Gastrocnemius medialis (tissue), 4 donors: ENCODE results near the gene SHC3. TPM values are rescaled to one million over a fixed set of nuclear protein-coding genes. Genes with fewer than 3 reads are reported as not detected.

Source experiments
- ATAC-seq, 2 donors: fragments of 150-250 bp; one replicate each; pipeline ENCODE4 v1.9.1; 2016
- DNase-seq, 2 donors: peaks; one replicate each; pipeline ENCODE4 v3.0.0-alpha.2; 2019
- H3K27ac ChIP-seq, 4 donors: fragments of 200-600 bp; sonication (generic); 1 replicate in 1 of 4; 2 replicates in 3 of 4; pipeline ENCODE4 v1.5.1; 2016 to 2018; ENCODE audit warnings: mild to moderate bottlenecking in 2 of 4, moderate library complexity in 1 of 4
- H3K27me3 ChIP-seq, 3 donors: fragments of 200-600 bp; sonication (generic) in 2 of 3; 1 replicate in 1 of 3; 2 replicates in 2 of 3; pipeline versions ENCODE4 v1.5.1 to v1.6.0; 2016 to 2019; ENCODE audit warnings: mild to moderate bottlenecking in 1 of 3, moderate library complexity in 1 of 3
- H3K36me3 ChIP-seq, 2 donors: fragments of 200-600 bp; sonication (generic) in 1 of 2; one replicate each; pipeline ENCODE4 v1.5.1; 2017 to 2018
- H3K4me1 ChIP-seq, 2 donors: fragments of 200-600 bp; sonication (generic) in 1 of 2; one replicate each; pipeline ENCODE4 v1.5.1; 2016 to 2017; ENCODE audit warnings: mild to moderate bottlenecking in 2 of 2
- H3K4me3 ChIP-seq, 4 donors: fragments of 200-600 bp; sonication (generic) in 3 of 4; 1 replicate in 1 of 4; 2 replicates in 3 of 4; pipeline ENCODE4 v1.5.1; 2016 to 2019; ENCODE audit warnings: mild to moderate bottlenecking in 2 of 4
- H3K9me3 ChIP-seq, 3 donors: fragments of 200-600 bp; sonication (generic) in 2 of 3; 1 replicate in 1 of 3; 2 replicates in 2 of 3; pipeline ENCODE4 v1.5.1; 2016 to 2019
- CTCF ChIP-seq, 5 experiments: fragments of 450-650 bp in 3 of 5; fragments of 200-600 bp in 2 of 5; sonication (generic) in 2 of 5; IDR thresholded peaks in 4 of 5; conservative IDR thresholded peaks in 1 of 5; 1 replicate in 4 of 5; 2 replicates in 1 of 5; pipeline ENCODE4 v1.5.1; 2016 to 2019; ENCODE audit warnings: antibody characterized with exemption in 5 of 5, mild to moderate bottlenecking in 3 of 5, moderate library complexity in 3 of 5
- POLR2A ChIP-seq, 2 donors: fragments of 450-650 bp; IDR thresholded peaks; one replicate each; pipeline ENCODE4 v1.6.1; 2017; ENCODE audit warnings: antibody characterized with exemption in 2 of 2, mild to moderate bottlenecking in 2 of 2, moderate library complexity in 2 of 2
- in situ Hi-C, 4 donors: fragments of 200-750 bp; cut with MboI; loops; one replicate each; pipeline versions ENCODE4 v1.15.0 to v1.8.0; 2017; ENCODE audit warnings: low sequenced_read_pairs in 4 of 4
- intact Hi-C: fragments of 100-400 bp; cut with DNase I; formaldehyde crosslinking; loops from one replicate; pipeline ENCODE4 v1.15.1; 2023; ENCODE audit warnings: low total_unique reads
- total RNA-seq, 4 donors: library from RNA; depleted of rRNA; stranded (reverse); fragments of >200 nt; gene quantifications; one replicate each; pipeline versions ENCODE4 v1.1.0 to v1.2.3, GENCODE V29; 2016

The SHC3 gene
- total RNA-seq, 4 donors from 2014 or later = 0.09 to 0.29 (median 0.15) TPM; not detected in 1

- Histone ChIP-seq H3K4me3 (peak overlapping the region; percentile 2 to 51 (median 13)), H3K9me3 (no peaks in the 10 kb centered on the region), H3K27me3 (peaks cover 14 to 22% (median 19%) of the 10 kb centered on the region in 3 donors), H3K4me1 (no peaks in the 10 kb centered on the region), H3K27ac (peak overlapping the region in 1 of 4 donors; percentile 11), H3K36me3 (no peaks in the 10 kb centered on the region)
- no peak for DNase-seq
- no peak for ATAC-seq
- intact Hi-C loops = no loop called here
- TF ChIP-seq POLR2A (IDR thresholded peaks at IDR 0.05) (no peak), CTCF (IDR thresholded peaks at IDR 0.05 in 4 of 5, conservative IDR thresholded peaks at IDR 0.05 in 1 of 5) (no peak)
- in situ Hi-C loops = loop anchor here in 1 of 4 donors (25.0 kb wide), 1 partner anchor 257 kb away; no protein-coding TSS in a partner anchor
Measured at GRCh38 chr9:88993871-88994460, 184.7 kb downstream of the SHC3 start.

GRCh38 chr9:88993327-88993726, 185.3 kb downstream of the SHC3 start:
- Histone ChIP-seq H3K4me3 (peak overlapping the region in 3 of 4 donors; percentile 2 to 51 (median 20)), H3K36me3 (no peaks in the 10 kb centered on the region), H3K27ac (no peak overlapping the region), H3K4me1 (no peaks in the 10 kb centered on the region), H3K9me3 (no peaks in the 10 kb centered on the region), H3K27me3 (peaks cover 14 to 22% (median 19%) of the 10 kb centered on the region in 3 donors)
- ATAC-seq (no peak), DNase-seq (no peak)
- in situ Hi-C loops (loop anchor here in 1 of 4 donors (25.0 kb wide), 1 partner anchor 256 kb away; no protein-coding TSS in a partner anchor), intact Hi-C loops (no loop called here)
- TF ChIP-seq POLR2A (IDR thresholded peaks at IDR 0.05) (no peak), CTCF (IDR thresholded peaks at IDR 0.05 in 4 of 5, conservative IDR thresholded peaks at IDR 0.05 in 1 of 5) (no peak)

GRCh38 chr9:88992556-88992955, 186.1 kb downstream of the SHC3 start:
- in situ Hi-C loops = loop anchor here in 1 of 4 donors (25.0 kb wide), 1 partner anchor 255 kb away; no protein-coding TSS in a partner anchor
- no peak overlapping the region for H3K27ac ChIP-seq

More at GRCh38 chr9:88992556-88992955, 186.1 kb downstream of the SHC3 start:
- peak overlapping the region; percentile 49 to 63 (median 52) for H3K4me3 ChIP-seq
- H3K4me1 ChIP-seq = no peaks in the 10 kb centered on the region
- TF ChIP-seq POLR2A (IDR thresholded peaks at IDR 0.05) (no peak), CTCF (IDR thresholded peaks at IDR 0.05 in 4 of 5, conservative IDR thresholded peaks at IDR 0.05 in 1 of 5) (no peak)
- intact Hi-C loops = no loop called here
- DNase-seq (no peak), ATAC-seq (no peak)
- no peaks in the 10 kb centered on the region for H3K9me3 ChIP-seq
- no peaks in the 10 kb centered on the region for H3K36me3 ChIP-seq
- H3K27me3 ChIP-seq = peaks cover 14 to 22% (median 19%) of the 10 kb centered on the region in 3 donors
